Neuronal stem cell (in vitro differentiated cells): ENCODE data around the gene MACROD2. TPM values are rescaled to one million over a fixed set of nuclear protein-coding genes. Genes with fewer than 3 reads are reported as not detected.

Experiments used
- DNase-seq: peaks from one replicate; pipeline ENCODE4 v3.0.0-alpha.2; 2013; ENCODE audit warnings: low spot score
- H2AFZ ChIP-seq: one replicate; pipeline ENCODE4 v1.6.1; 2013; ENCODE audit warnings: mild to moderate bottlenecking, low read length, inconsistent platforms
- H2AK5ac ChIP-seq: 2 replicates; pipeline ENCODE4 v1.6.1; 2013; ENCODE audit warnings: low read depth, mild to moderate bottlenecking, inconsistent platforms, low read length, moderate library complexity, mixed read lengths
- H2BK120ac ChIP-seq: 2 replicates; pipeline ENCODE4 v1.6.1; 2013; ENCODE audit warnings: low read depth, mild to moderate bottlenecking, inconsistent platforms, low read length, moderate library complexity, mixed read lengths
- H2BK12ac ChIP-seq: one replicate; pipeline ENCODE4 v1.6.1; 2013; ENCODE audit warnings: low read length, inconsistent platforms
- H2BK15ac ChIP-seq: 2 replicates; pipeline ENCODE4 v1.6.1; 2013; ENCODE audit warnings: mild to moderate bottlenecking, low read length, inconsistent platforms, mixed read lengths
- H2BK5ac ChIP-seq: one replicate; pipeline ENCODE4 v1.6.1; 2013; ENCODE audit warnings: inconsistent platforms, mild to moderate bottlenecking, low read length, moderate library complexity
- H3K14ac ChIP-seq: one replicate; pipeline ENCODE4 v1.6.1; 2013; ENCODE audit warnings: low read length, inconsistent platforms
- H3K18ac ChIP-seq: 2 replicates; pipeline ENCODE4 v1.6.1; 2013; ENCODE audit warnings: low read length, inconsistent platforms
- H3K23ac ChIP-seq: 2 replicates; pipeline ENCODE4 v1.6.1; 2013; ENCODE audit warnings: low read depth, mild to moderate bottlenecking, mixed read lengths, low read length, inconsistent platforms; ENCODE audit not compliant: poor library complexity
- H3K27ac ChIP-seq: replicated peaks from 3 replicates; pipeline ENCODE4 v1.5.1; 2013; ENCODE audit warnings: low read length, inconsistent platforms
- H3K27me3 ChIP-seq, 3 experiments: 2 replicates each; pipeline ENCODE4 v1.6.1; 2013; ENCODE audit warnings: low read length in 3 of 3, mild to moderate bottlenecking in 2 of 3, inconsistent platforms in 1 of 3, low read depth in 1 of 3, mixed read lengths in 1 of 3, moderate library complexity in 1 of 3; ENCODE audit not compliant: control insufficient read depth in 3 of 3, insufficient read depth in 3 of 3
- H3K36me3 ChIP-seq, 2 donors: replicated peaks in 1 of 2; 2 replicates each; pipeline ENCODE4 v1.6.1; 2013; ENCODE audit warnings: low read length in 2 of 2; ENCODE audit not compliant: control insufficient read depth in 2 of 2, insufficient read depth in 2 of 2
- H3K4ac ChIP-seq: 2 replicates; pipeline ENCODE4 v1.6.1; 2013; ENCODE audit warnings: inconsistent platforms, mild to moderate bottlenecking, low read length, moderate library complexity
- H3K4me1 ChIP-seq, 2 donors: 1 replicate in 1 of 2; 2 replicates in 1 of 2; pipeline ENCODE4 v1.6.1; 2013; ENCODE audit warnings: low read length in 2 of 2, low read depth in 1 of 2; ENCODE audit not compliant: control insufficient read depth in 2 of 2, insufficient read depth in 1 of 2
- H3K4me2 ChIP-seq: one replicate; pipeline ENCODE4 v1.6.1; 2013; ENCODE audit warnings: mild to moderate bottlenecking, low read length, inconsistent platforms; ENCODE audit not compliant: insufficient read depth, poor library complexity, severe bottlenecking
- H3K4me3 ChIP-seq, 2 donors: 2 replicates each; pipeline ENCODE4 v1.5.1; 2013; ENCODE audit warnings: low read length in 2 of 2, mild to moderate bottlenecking in 2 of 2, inconsistent platforms in 1 of 2, moderate library complexity in 1 of 2
- H3K79me1 ChIP-seq: one replicate; pipeline ENCODE4 v1.6.1; 2013; ENCODE audit warnings: low read depth, mild to moderate bottlenecking, inconsistent platforms, low read length, moderate library complexity
- H3K9ac ChIP-seq: one replicate; pipeline ENCODE4 v1.6.1; 2013; ENCODE audit warnings: mild to moderate bottlenecking, low read depth, low read length, inconsistent platforms; ENCODE audit not compliant: poor library complexity
- H3K9me3 ChIP-seq, 2 donors: replicated peaks in 1 of 2; 2 replicates each; pipeline versions ENCODE3 to v1.6.1; 2013; ENCODE audit warnings: low read length in 2 of 2, mild to moderate bottlenecking in 2 of 2, inconsistent platforms in 1 of 2, low read depth in 1 of 2, mixed read lengths in 1 of 2, moderate library complexity in 1 of 2; ENCODE audit not compliant: control insufficient read depth in 2 of 2, insufficient read depth in 1 of 2
- H4K8ac ChIP-seq: one replicate; pipeline ENCODE4 v1.6.1; 2013; ENCODE audit warnings: low read depth, mild to moderate bottlenecking, inconsistent platforms, low read length, moderate library complexity
- H4K91ac ChIP-seq: one replicate; pipeline ENCODE4 v1.6.1; 2013; ENCODE audit warnings: low read length, low read depth, mild to moderate bottlenecking, inconsistent platforms; ENCODE audit not compliant: poor library complexity
- WGBS, 2 donors: extraction: QIAGEN DNeasy Blood & Tissue Kit; methylation state at CpG; one replicate each; pipeline ENCODE4 v1.1.7; 2013; ENCODE audit warnings: missing lambda C conversion rate in 2 of 2, mixed read lengths in 1 of 2; ENCODE audit not compliant: insufficient read length in 2 of 2, insufficient replicate concordance in 1 of 2; ENCODE audit errors: extremely low coverage in 2 of 2; 5-methylcytosine and 5-hydroxymethylcytosine counted together
- polyA plus RNA-seq, 2 experiments: library from polyadenylated mRNA; stranded (reverse); fragments of 200-250 nt; gene quantifications; one replicate each; pipeline ENCODE4 v1.2.3, GENCODE V29; 2013

MACROD2 gene
- 4.4 TPM for polyA plus RNA-seq (2013, experiment 1 of 2)
- 5.8 TPM for polyA plus RNA-seq (2013, experiment 2 of 2)

GRCh38 chr20:13995086-13995665 lies at the start of gene MACROD2:
MACROD2 (plus strand) TSS chr20:13995516.
- Histone ChIP-seq H3K4ac (no peak within 1 kb of the TSS), H2BK12ac (no peak within 1 kb of the TSS), H4K8ac (no peak within 1 kb of the TSS), H3K36me3 (no peaks in the 10 kb centered on the region), H2AK5ac (no peak within 1 kb of the TSS), H2BK120ac (no peak within 1 kb of the TSS), H3K14ac (no peak within 1 kb of the TSS), H3K4me3 (peak within 1 kb of the TSS; percentile 86 to 96), H3K79me1 (no peaks in the 10 kb centered on the region), H2BK15ac (no peak within 1 kb of the TSS), H2AFZ (peak within 1 kb of the TSS; percentile 99), H4K91ac (no peak within 1 kb of the TSS), H3K4me1 (peaks cover 0 to 5% of the 10 kb centered on the region in 2 donors), H3K9ac (peak within 1 kb of the TSS; percentile 88), H2BK5ac (no peak within 1 kb of the TSS), H3K23ac (peak within 1 kb of the TSS; percentile 85), H3K27ac (no peak within 1 kb of the TSS), H3K9me3 (peaks cover 2 to 8% of the 10 kb centered on the region in 2 donors), H3K4me2 (peak within 1 kb of the TSS; percentile 82), H3K18ac (peak within 1 kb of the TSS; percentile 89), H3K27me3 (peaks cover 0 to 6% (median 0%) of the 10 kb centered on the region in 3 experiments)
- peak; percentile 96 for DNase-seq
- WGBS, 2 donors = no CpG with 5 or more reads among the region's 61 CpGs

- no peaks in the 10 kb centered on the region for H3K36me3 ChIP-seq
- H3K23ac ChIP-seq = peak overlapping the region; percentile 44
- H3K27ac ChIP-seq = no peak overlapping the region
- no peak overlapping the region for H4K91ac ChIP-seq
- H3K4me1 ChIP-seq = no peaks in the 10 kb centered on the region
- H3K79me1 ChIP-seq = no peaks in the 10 kb centered on the region
- no peak overlapping the region for H2AK5ac ChIP-seq
- no peak overlapping the region for H4K8ac ChIP-seq
- peaks cover 0 to 3% of the 10 kb centered on the region in 2 donors for H3K9me3 ChIP-seq
- H2BK12ac ChIP-seq = no peak overlapping the region
- H3K4ac ChIP-seq = no peak overlapping the region
- no peak overlapping the region for H2BK15ac ChIP-seq
- no peak overlapping the region for H3K9ac ChIP-seq
- H2AFZ ChIP-seq = no peak overlapping the region
- no CpG with 5 or more reads among the region's 3 CpGs for WGBS, 2 donors
- H3K4me2 ChIP-seq = no peak overlapping the region
- no peak overlapping the region for H2BK5ac ChIP-seq
- no peaks in the 10 kb centered on the region for H3K27me3 ChIP-seq
- H3K14ac ChIP-seq = peak overlapping the region; percentile 85
- no peak for DNase-seq
- H3K4me3 ChIP-seq = peak overlapping the region in 1 of 2 donors; percentile 67
- no peak overlapping the region for H2BK120ac ChIP-seq
- H3K18ac ChIP-seq = peak overlapping the region; percentile 15
Observed at GRCh38 chr20:13947719-13948118, 47.6 kb upstream of the MACROD2 start.

GRCh38 chr20:13953227-13953626 lies 42.1 kb upstream of the MACROD2 start:
- no CpG with 5 or more reads among the region's 6 CpGs for WGBS, 2 donors
- no peak overlapping the region for H3K14ac ChIP-seq

GRCh38 chr20:13960119-13960518 lies 35.2 kb upstream of the MACROD2 start:
- no peak overlapping the region for H4K91ac ChIP-seq
- H2BK12ac ChIP-seq = no peak overlapping the region
- H2BK120ac ChIP-seq = no peak overlapping the region
- no peaks in the 10 kb centered on the region for H3K9me3 ChIP-seq
- no CpG with 5 or more reads among the region's 2 CpGs for WGBS, 2 donors
- no peak overlapping the region for H3K9ac ChIP-seq
- no peaks in the 10 kb centered on the region for H3K27me3 ChIP-seq
- H2BK5ac ChIP-seq = no peak overlapping the region
- no peak overlapping the region for H3K4ac ChIP-seq
- no peak for DNase-seq
- no peak overlapping the region for H3K14ac ChIP-seq
- no peaks in the 10 kb centered on the region for H3K36me3 ChIP-seq
- H3K4me3 ChIP-seq = no peak overlapping the region
- no peak overlapping the region for H3K4me2 ChIP-seq
- H2BK15ac ChIP-seq = no peak overlapping the region
- no peaks in the 10 kb centered on the region for H3K79me1 ChIP-seq
- H2AK5ac ChIP-seq = no peak overlapping the region
- no peak overlapping the region for H3K27ac ChIP-seq
- no peak overlapping the region for H3K18ac ChIP-seq
- H3K4me1 ChIP-seq = no peaks in the 10 kb centered on the region
- H4K8ac ChIP-seq = no peak overlapping the region
- H2AFZ ChIP-seq = no peak overlapping the region
- H3K23ac ChIP-seq = no peak overlapping the region

More at GRCh38 chr20:13953227-13953626, 42.1 kb upstream of the MACROD2 start:
- no peak overlapping the region for H2BK12ac ChIP-seq
- H3K9me3 ChIP-seq = no peaks in the 10 kb centered on the region
- no peak overlapping the region for H4K8ac ChIP-seq
- H3K4me2 ChIP-seq = no peak overlapping the region
- no peak overlapping the region for H3K9ac ChIP-seq
- H3K4ac ChIP-seq = no peak overlapping the region
- H4K91ac ChIP-seq = no peak overlapping the region
- no peak overlapping the region for H3K27ac ChIP-seq
- H2AFZ ChIP-seq = no peak overlapping the region
- H3K4me3 ChIP-seq = no peak overlapping the region
- no peak for DNase-seq
- H3K4me1 ChIP-seq = no peaks in the 10 kb centered on the region
- H2AK5ac ChIP-seq = no peak overlapping the region
- no peak overlapping the region for H2BK5ac ChIP-seq
- no peaks in the 10 kb centered on the region for H3K36me3 ChIP-seq
- no peak overlapping the region for H3K23ac ChIP-seq
- no peak overlapping the region for H3K18ac ChIP-seq
- H2BK120ac ChIP-seq = no peak overlapping the region
- H2BK15ac ChIP-seq = no peak overlapping the region
- no peaks in the 10 kb centered on the region for H3K27me3 ChIP-seq
- no peaks in the 10 kb centered on the region for H3K79me1 ChIP-seq
